HG03558 (cell line): ENCODE data around the gene RTN4RL2.

Experiments used
- ATAC-seq: cut with Tn5 transposase; IDR thresholded peaks from one replicate; pipeline ENCODE4 v1.9.1; 2021; ENCODE audit warnings: moderate number of reproducible peaks; ENCODE audit not compliant: unreplicated experiment; ENCODE audit errors: extremely low read depth

RTN4RL2 gene

DNA sequence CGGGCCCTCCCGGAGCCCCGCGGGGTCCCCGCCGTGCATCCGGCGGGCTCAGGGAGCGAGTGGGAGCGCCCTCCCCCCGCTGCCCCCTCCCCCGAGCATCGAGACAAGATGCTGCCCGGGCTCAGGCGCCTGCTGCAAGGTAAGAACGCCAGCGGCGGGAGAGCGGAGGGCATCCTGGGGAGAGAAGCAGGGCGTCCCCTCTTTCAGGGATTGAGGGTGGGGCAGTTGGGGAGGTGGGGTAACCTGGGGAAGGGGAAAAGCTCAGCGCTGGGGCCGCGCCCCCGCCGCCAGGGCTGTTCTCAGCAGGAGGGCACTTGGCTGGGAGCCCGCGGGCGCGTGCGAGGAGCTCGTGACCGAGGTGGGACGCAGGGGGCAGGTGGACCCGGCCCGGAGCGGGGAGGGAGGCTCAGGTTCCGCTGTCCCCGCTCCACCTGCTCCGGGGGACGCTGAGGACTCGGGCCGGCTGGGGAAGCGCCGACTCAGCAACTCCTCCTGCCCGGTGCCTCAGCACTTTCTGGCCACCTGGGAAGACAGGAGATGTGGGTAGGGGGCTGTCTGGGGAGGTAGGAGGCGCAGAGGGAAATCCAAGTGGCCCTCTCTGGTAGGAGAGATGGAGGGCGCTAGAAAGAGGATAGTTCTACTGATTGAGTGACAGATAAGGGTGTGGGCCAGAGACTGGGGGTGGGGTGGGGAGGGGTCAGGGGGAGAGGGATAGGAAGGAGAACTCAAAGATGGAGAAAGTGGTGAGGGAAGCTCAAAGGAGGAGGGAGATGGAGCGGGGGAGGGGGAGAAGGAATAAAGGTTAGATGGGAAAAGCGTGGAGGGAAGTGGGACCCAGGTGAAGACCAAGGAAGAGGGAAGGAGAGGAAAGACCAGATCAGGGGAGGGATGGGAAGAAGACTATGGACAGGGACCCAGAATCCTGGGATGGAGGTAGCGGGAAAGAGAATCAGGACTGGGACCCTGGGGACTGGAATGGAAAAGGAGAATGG is 726 bp downstream of the RTN4RL2 start:
- no peak for ATAC-seq

DNA sequence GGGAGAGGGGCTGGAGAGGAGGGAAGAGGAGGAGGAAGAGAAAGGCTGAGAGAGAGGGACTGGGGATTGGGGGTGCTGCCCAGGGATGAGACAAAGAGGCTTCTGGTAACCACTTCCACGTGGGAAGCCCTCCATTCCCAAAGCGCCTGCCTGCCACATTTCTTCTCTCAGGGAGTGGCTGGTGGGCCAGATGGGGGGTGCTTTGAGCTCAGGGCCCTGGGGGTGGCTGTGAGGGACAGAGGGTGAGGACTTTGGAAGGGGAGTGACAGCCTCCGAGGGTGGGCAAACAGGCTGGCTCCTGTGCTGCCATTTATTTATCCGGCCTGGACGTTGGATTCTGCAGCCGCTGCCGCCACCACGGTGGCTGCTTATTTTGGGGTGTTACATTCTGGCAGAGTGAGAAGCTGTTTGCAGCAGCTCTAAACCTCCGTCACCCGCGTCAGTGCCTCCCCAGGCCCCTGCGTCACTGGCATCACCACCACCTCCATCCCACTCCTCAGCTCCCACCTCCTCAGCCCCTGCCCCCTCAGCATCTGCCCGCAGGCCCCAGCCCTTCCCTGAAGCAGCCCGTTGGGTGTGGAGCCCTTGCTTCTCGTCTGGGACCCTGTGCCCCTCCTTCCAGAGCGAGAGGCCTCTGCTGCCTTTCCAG is 1.6 kb downstream of the RTN4RL2 start:
- ATAC-seq = no peak

- no peak for ATAC-seq
These were observed 2.3 kb downstream of the RTN4RL2 start for GRCh38 chr11:57462597-57462996.

GRCh38 chr11:57463671-57464538 is 3.6 kb downstream of the RTN4RL2 start:
- no peak for ATAC-seq

DNA sequence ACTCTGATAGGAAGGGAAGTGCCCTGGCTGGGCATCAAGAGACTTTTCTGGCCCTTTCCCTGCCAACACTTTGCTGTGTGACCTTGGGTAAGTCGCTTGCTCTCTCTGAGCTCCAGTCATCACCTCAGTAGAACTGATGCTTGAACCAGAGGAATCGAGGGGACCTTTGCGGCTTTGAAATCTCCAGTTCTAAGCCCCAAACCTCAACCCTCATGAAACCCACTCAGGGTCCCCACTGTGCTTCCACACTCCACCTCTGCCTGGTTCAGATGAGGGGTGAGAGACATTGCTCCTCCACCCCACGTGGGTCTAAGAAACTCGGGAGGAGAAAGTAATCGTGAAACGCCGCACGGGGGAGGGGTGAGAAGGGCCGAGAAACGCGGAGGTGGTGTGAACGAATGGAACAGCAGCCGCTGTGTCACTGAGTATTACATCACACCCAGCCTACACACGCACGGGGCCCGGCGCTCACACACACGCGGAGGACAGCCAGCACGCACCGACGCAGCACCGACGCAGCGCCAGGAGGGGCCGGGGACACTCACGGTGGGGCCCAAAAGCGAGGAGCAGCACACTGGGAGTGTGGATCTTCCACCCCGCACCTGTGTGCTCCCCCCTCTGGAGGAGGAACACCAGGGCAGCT is 4.3 kb downstream of the RTN4RL2 start:
- no peak for ATAC-seq

DNA sequence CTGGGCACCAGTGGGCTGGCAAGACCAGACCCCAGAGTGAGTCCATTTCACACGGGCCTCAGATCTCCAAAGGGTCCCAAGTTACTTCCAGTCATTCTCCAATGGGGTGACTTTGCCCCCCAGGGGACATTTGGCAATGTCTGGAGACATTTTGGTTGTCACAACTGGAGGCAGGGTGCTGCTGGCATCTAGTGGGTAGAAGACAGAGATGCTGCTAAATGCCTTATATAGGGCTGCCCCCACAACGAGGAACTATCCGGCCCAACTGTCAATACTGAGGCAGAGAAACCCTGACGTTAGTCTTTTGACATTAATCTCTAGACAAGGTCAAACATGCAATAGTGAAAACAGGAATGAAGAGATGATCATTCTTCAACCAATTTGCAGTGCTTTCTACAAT is 6.4 kb downstream of the RTN4RL2 start:
- no peak for ATAC-seq

DNA sequence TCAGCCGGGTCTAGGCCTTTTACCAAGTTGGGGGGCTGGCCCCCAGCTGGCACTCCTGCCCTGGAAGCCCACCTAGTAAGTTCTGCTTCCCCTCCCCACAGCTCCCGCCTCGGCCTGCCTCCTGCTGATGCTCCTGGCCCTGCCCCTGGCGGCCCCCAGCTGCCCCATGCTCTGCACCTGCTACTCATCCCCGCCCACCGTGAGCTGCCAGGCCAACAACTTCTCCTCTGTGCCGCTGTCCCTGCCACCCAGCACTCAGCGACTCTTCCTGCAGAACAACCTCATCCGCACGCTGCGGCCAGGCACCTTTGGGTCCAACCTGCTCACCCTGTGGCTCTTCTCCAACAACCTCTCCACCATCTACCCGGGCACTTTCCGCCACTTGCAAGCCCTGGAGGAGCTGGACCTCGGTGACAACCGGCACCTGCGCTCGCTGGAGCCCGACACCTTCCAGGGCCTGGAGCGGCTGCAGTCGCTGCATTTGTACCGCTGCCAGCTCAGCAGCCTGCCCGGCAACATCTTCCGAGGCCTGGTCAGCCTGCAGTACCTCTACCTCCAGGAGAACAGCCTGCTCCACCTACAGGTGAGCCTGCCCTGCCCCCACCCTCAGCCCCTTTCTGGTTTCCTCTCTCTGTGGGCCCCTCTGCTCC is 7.3 kb downstream of the RTN4RL2 start:
- no peak for ATAC-seq

GRCh38 chr11:57468276-57468675 is 7.9 kb downstream of the RTN4RL2 start:
- ATAC-seq = no peak

DNA sequence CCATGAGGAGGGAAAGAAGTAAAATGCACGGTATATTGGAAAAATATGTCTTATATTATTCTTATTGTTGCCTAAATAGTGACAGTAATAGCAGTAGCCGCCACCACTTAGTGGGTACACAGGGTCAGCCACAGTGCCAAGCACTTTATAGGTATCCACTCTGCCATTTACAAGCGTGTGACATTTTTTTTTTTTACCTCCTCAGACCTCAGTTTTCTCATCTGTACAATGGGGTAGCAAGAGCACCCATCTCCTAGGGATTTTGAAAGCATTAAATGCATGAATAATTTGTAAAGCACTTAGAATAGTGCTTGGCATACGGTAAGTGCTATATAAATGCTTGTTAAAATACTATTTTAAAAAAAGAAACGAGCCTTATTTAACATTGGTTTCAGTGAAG is 8.9 kb downstream of the RTN4RL2 start:
- ATAC-seq = no peak

DNA sequence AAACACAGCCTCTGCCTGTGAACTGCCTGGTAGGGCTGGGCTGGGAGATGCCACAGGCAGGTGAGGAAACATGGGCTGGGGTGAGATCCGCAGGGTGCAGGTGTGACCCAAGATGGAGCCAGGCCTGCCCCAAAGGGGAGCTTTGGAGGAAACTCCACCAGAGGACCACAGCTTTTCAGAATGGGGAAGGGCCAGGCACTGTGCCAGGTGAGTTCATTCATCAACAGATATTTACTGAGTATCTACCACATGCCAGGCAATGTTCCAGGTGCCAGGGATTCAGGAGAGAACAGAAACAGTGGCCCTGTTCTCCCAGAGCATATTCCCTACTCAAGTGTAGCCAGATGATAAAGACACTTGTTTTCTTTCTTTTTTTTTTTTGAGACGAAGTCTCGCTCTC is 11.2 kb downstream of the RTN4RL2 start:
- no peak for ATAC-seq

GRCh38 chr11:57473285-57473841 is 13.0 kb downstream of the RTN4RL2 start:
- no peak for ATAC-seq

DNA sequence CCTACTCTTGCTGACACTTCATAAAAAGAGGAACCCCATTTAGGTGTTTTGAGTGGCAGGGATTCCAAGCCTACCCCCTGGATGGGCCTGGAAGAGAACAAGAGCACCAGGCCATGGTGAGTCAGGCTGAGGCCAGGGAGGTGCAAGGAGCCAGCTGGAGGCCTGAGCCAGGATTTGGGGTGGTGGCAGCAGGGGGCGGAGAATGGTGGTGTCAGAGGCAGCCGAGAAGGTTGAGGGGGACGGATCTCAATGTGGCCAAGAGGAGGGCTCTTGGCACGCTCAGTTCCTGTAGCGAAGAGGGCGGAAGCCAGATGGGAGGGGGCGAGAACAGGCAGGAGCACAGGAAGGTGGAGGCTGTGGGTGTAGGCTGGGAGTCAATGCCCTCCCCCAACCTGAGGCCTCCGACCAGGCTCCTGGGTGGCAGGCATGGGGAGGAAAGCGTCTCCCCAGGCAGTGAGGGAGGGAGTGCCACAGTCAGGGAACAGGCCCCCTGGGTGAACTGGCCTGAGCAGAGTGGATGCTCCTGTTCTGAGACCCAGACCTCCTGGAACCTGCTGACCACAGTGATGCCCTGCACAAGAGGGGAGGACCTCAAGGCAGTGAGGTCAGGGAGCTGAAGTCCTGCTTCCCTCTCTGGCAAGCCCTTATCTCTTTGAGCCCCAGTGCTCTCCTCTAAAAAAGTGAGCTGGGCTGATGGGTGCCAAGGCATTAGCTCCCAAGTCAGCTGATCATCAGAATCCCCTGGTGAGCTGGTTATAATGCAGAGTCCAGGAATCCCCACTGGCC is 13.9 kb downstream of the RTN4RL2 start:
- no peak for ATAC-seq

DNA sequence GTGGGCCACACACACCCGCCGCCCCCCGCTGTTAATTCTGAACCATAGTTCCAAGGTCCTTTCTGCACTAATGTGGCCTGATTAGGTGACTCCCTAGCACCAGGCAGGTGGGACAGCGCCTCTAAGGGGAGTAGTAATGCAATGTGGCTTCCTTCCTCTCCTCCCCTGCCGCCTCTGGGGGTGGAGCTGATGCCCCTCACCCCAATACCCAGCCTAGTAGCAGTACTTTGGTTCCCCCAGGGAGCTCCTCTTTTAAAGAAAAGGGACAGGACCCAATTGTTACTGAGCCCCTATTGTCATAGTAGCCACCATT is 14.4 kb downstream of the RTN4RL2 start:
- ATAC-seq = no peak

GRCh38 chr11:57475191-57475590 is 14.9 kb downstream of the RTN4RL2 start:
- no peak for ATAC-seq

DNA sequence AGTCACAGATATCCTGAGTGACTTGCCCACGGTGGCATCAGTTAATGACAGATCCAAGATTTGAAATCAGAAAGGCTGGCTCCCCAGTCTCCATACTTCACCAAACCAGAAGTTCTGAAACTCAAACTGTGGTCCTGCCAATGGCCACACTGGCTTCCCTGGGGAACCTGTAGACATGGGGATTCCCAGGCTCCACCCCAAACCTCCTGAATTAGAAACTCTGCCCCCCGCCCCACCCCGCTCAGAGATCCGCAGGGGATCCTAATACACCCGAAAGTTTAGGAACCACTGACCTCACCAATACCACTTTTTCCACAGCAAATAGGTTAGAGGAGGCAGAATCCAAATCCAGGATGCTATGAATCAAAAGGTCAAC is 15.3 kb downstream of the RTN4RL2 start:
- no peak for ATAC-seq

GRCh38 chr11:57476047-57476756 is 15.9 kb downstream of the RTN4RL2 start:
- ATAC-seq = no peak

- no peak for ATAC-seq
These were observed 16.6 kb downstream of the RTN4RL2 start for GRCh38 chr11:57476757-57477506.
